NOMO-1 (cell line): Measurements from ENCODE around the gene AGAP1.

ENCODE experiments used
- DNase-seq, 2 experiments: peaks; one replicate each; lab custom pipeline; 2025; ENCODE audit not compliant: unreplicated experiment in 2 of 2; lab: John Stamatoyannopoulos, UW

The AGAP1 gene

DNA sequence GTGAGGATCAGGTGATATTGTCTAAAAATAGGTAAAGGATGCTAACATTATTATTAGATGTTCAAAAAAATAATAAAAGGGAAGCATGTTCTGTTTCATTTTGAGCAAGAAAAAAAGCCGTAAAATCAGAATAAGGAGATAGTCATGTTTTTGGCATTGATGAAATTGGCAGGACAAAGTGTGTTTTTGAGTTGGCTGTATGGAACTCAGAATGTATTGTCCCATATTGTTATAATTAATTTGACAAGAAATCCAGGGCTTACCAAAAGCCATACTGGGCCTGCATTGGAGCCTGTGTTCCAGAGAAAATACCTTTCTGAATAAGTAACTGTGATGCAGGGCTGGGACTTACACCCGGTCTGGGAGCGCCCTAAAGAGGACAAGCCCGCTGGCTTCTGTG lies 232.0 kb downstream of the AGAP1 start:
- no peak for DNase-seq

DNA sequence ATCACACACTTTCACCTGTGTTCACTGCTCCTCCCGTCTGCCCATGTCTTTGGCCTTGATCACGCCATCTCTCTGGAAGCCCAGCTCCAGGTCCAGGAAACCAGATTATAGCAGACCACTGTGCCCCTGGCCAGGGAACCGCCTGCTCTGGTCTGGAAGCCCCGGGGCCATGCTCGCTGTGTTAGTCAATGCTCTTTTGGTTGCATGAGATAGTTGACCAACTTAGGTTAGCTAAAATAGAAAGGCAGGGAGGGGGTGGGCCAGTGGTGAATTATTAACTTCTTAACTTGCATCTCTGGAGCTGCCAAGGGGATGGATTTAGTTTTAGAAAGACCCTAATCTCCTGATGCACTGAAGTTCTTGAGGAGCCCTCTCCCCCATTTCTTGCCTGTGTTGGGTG lies 232.7 kb downstream of the AGAP1 start:
- DNase-seq = no peak

DNA sequence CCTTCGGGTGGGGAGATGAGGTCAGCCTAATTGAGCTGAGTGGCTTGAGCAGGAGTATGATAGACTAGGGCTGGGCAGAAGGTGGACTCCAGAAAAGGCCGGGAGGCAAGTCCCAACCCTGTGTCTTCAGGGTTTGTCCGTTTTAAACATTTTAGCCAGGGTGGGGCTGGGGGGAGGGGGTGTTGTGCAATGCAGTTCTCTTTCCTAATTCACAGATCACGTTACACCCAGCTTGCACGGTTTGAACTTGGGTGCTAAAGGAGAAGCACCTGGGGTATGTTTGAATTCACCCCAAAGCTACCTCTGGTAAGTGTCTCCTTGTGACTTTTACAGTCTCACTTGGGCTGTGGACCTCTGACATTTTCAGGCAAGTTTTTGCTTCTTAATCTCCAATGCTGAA lies 233.3 kb downstream of the AGAP1 start:
- DNase-seq = no peak

DNA sequence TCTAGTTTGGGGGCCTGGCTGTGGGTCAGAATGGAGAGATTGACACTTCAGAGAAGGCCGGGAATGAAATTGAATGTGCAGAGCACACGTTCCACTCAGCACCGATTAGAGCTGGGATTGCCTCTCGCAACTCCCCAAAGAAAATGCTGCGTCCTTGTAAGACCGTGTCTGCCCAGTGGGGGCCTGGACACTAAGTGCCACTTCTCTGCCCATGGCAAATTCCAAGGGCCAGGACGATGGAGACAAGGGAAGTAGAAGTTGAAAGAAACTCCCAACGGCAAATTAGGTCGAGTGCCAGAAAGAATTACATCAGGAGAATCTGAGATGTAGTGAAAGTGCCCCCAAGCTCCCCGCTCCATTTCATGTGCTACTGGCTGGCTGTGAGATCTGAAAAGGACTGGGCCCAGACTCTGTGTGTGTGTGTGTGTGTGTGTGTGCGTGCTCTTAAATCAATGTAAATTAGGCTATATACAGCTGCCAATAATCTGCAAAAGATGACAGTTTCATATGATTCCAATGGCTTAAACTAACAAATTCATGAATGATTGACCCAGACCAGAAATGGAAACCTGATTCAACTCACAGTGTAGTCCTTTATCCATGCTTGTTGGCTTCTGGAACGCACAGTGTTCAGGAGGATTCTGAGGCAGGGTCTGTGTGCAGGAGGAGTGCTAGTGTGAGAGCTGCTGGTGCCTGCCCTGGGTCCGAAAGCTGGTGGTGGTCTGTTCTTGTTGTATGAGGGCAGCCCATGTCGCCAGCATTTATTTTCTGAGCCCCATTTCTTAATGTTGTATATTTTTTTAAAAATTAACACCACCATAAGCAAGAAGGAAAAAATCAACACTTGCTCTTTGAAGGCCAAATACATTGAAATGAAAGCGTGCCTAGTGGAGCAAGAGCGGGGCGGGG lies 234.3 kb downstream of the AGAP1 start:
- DNase-seq = no peak

DNA sequence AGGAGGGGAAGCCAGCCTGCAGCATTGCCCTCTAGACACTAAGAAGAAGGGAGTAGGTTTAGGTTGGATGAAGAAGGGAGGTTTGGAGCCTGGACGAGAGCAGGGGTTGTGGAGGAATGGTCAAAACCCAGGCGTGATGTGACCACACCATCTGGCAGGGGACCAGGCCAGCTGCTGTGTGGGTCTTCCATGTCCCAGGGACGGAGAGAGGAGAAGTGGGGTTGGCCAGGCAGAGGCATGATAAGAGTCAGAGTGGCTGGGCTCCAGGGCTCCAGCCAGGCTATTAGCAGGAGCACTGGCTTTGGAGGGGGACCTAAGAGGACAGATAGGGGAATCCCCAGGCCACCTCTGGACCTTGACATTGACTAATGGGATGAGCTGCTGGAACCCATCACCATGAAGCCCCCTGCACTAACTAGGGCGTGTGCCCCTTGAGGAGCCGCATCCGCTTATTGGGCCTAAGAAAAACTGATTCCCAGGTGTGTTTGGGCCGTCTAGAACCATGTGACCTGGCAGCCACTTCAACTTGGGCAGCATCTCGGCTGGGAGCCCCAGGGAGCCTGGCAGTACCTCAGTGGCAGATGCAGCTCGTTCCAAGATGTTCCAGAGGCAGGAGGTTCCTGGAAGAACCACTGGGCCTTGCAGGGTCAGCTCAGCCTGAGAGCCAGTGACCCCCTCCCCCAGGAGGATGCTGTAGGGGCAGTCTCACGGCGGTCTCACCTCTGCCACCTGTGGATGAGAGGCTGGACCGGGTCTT lies 235.1 kb downstream of the AGAP1 start:
- no peak for DNase-seq

DNA sequence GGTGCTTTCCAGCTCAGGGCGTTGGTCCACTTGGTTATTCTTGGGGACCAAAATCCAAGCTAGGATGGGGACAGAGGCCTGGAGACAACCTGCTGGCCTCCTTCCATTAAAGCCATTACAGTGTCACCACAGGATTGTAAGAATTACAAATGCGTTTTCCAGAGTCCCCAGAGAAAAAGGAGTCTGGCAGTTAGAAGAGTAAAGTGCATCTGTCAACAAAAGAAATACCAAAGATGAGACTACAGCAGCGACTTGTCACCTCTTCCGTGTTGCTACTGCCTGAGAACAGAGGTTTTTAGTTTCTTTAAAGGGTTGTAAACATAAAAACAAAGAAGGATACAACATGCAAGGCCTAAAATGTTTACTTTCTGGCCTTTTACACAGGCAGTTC lies 235.7 kb downstream of the AGAP1 start:
- DNase-seq = no peak

DNA sequence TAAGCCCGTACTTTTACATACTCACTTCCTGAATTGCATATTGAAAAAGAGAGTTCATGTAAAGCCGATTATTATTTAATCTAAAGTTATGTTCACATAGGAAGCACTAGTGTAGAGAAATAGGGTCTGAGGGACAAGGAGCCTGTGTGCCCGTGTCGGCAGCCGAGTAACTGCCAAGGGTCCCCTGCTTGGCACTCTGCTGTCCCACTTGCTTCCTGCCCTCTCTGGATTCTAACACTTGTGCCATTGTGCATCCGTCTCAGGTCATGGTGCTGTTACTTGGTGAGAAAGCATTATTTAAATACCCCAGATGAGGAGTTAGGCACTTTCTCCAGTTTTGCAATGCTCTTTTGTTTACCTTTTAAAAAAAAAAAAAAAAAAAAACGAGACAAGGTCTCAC lies 236.3 kb downstream of the AGAP1 start:
- DNase-seq = no peak

DNA sequence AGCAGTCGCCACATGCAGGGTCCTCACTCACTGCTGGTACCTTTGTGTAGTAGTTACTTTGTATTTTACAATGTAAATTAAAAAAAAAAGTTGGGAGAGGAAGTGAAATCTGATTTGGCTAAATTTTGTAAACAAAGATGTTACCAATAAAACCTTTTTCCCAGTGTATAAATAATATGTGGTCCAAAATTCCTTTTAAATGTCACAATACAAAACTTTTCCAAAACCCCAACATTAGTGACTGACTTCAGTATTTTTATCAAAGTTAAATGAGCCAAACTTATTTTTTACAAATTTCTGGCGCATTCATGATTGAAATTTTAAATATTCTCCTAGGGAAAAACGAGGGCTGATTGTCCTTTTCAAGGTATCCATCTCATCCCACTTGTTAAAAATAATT lies 239.9 kb downstream of the AGAP1 start:
- DNase-seq = no peak

DNA sequence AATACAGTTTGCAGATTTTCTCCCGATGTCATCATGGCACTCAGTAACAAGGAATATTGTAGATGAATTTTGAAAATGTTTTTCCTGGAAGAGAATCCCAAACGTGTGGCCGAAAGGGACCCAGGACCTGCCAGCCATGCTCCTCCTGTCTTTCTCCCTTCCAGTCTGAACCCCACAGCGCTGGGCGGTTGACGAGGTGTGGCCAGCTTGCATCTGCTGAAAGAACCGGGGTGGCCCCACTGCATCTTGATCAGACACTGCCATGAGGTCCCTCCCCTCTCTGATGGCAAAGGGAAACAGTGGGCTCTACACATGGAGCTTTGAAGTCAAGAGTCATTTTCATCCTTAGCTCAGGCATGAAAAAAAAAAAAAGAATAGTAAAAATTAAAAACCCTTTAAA lies 240.3 kb downstream of the AGAP1 start:
- DNase-seq = no peak

DNA sequence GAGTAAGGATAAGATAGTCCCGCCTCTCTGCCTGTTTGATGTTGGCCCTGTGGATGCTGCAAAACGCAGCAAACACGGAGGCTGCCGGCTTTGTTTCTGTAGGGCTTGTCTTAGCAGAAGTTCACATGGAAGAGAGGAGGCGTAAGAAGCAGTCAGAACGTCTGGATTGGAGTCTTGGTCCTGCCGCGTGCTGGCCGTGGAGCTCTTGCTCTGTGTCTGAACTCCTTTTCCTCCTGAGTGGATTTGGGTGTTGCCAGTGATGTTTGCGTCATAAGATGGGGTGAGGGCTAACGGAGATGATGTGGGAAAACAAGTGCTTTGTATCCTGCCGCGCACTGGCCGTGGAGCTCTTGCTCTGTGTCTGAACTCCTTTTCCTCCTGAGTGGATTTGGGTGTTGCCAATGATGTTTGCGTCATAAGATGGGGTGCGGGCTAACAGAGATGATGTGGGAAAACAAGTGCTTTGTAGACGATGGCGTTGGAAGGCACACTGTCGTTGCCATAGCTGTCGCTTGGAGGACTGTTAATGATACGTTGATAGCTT lies 240.9 kb downstream of the AGAP1 start:
- no peak for DNase-seq

DNA sequence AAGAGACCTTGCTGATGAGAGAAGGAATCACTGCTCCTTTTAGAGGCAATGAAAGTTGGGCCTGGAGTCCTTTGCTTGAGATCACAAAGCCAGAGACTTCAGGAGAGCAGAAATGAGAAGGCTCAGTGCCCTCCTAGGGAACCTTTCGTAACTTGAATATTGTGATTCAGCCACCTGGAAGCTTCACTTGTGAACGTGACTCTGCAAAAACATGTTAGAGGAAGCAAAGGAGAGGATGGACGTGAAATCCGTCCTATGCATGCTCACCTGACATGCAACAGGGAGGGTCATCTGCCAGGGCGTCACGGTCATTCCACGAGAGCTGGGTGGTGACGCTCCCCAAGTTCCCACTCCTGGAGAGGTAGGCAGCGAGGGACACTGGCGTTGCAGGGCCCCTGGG lies 243.6 kb downstream of the AGAP1 start:
- DNase-seq = no peak

DNA sequence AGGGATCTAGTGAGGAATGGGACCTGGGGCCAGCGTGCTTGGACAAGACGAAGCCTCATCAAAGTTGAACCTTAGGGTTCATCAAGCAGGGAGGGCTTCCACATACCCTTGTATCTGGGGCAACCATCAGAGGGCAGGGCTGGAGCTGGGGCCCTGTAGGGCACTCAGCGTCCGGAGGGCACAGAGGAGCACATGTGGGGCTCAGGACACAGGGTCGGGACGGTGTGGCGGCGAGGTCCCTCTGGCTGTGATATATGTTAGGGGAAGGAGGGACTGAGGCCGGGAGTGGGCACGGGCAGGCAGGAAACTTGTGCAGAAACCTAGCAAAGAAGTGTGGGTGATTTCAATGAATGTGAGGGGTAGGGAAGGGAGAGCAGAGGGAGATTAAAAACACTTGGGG lies 244.0 kb downstream of the AGAP1 start:
- no peak for DNase-seq

DNA sequence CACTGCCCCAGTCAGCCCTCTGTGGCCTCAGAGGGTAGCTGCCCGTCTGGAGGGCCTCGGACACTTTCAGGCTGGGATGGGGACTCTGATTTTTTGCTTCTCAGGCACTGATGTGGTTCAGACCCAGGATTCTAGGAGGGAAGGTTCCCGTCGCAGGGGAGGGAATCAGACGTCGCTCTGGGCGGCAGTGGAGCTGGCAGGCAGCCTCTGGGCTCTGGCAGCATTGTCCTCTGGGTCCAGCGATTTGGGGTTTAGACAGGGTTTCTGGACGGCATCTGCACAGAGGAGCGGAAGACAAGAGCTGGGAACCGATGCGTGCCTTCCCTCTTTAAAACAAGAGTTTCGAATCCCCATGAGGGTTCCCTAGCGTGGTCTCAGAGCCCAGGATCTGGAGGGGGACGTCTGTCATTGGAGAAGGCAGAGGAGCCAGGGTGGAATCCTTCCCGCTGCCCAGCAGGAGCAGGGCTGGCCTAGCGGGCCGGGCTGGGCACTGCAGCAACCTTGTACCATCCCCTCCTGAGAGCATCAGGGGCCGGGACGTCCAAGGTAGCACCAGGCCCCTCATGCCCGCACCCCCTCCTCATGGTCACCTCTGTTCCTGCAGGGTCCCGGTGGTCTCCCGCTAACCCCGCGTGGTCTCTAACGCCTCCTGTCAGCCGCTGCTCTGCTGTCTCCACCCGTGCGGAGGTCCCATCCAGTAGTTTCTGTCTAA lies 246.0 kb downstream of the AGAP1 start:
- no peak for DNase-seq

DNA sequence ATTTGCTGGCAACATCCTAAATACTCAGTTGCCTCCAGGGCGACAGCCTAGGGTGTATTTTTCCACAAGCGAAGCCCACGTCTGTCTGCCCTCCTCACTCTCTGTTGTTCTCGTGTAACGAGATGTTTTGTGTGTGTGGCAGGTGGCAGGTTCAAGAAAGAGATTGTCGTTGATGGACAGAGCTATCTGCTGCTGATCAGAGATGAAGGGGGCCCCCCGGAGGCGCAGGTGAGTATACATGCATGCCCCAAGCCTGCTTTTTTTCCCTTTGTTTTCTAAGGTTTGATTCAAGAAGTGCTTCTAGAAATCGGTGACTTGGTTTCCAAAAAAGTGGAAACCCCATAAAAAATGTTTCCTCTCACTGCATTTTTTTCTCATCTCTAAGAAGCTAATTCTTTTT lies 247.0 kb downstream of the AGAP1 start:
- DNase-seq = no peak

DNA sequence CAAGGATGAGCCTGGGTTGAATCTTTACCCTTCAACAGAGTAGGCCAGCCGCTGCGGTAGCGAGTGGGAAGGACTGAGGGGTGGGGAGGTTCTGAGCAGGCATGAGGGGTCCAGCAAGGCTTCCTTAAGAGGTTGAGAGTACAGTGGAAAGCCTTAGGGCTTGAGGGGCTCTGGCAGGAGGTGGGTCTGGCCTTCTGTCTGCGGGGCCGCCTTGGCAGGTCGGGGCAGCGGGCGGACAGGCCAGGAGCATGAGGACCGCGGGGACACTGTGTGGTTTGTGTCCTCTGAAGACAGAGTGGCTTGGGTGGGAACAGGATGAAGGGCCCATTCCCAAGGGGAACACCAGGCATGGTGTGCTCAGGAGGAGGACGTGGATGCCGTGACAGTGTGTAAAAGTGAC lies 250.3 kb downstream of the AGAP1 start:
- no peak for DNase-seq

DNA sequence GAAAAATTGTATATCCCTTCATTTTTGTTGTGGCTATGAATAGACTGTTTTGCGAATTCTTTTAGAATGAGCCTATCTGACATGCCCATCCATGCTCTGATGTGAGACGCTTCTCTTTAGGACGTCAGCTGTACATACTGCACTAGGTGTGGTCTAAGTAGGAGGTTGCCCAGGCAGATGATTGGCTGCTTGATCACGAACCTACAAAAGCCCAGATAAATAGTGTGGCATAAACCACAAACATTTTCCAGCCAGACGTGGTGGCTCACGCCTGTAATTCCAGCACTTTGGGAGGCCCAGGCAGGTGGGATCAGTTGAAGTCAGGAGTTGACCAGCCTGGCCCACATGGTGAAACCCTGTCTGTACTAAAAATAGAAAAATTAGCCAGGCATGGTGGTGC lies 251.8 kb downstream of the AGAP1 start:
- DNase-seq = no peak

DNA sequence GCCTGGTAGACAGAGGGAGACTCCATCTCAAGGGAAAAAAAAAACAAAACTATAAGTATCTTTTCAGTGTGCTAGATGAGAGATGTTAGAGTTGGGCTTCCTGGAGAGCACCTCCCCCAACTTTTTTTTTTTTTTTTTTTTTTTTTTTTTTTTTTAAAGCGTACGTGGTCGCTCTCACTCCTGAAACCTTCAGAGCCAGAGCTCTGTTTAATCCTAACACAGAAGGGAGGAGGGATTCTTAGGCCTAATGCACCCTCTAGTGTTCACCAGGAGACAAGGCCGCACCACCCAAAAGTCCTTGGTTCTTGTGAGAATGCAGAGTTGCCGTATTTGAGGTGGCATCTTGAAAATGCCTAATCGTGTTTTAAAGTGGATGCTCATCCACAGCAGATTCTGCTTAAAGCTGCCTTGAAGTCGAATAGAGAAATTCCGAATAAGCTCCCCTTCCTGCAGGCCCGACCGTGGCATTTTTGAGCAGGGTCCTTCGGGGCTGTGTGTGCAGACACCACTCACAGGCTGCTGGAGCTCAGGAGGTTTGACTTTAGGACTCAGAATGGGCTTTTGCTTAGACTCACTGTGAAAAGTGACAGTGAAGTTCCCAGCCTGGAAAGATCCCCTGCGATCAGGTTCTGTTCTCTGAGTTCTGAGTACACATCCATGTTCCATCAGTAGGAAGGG lies 252.6 kb downstream of the AGAP1 start:
- peak; percentile 52 to 54 for DNase-seq

DNA sequence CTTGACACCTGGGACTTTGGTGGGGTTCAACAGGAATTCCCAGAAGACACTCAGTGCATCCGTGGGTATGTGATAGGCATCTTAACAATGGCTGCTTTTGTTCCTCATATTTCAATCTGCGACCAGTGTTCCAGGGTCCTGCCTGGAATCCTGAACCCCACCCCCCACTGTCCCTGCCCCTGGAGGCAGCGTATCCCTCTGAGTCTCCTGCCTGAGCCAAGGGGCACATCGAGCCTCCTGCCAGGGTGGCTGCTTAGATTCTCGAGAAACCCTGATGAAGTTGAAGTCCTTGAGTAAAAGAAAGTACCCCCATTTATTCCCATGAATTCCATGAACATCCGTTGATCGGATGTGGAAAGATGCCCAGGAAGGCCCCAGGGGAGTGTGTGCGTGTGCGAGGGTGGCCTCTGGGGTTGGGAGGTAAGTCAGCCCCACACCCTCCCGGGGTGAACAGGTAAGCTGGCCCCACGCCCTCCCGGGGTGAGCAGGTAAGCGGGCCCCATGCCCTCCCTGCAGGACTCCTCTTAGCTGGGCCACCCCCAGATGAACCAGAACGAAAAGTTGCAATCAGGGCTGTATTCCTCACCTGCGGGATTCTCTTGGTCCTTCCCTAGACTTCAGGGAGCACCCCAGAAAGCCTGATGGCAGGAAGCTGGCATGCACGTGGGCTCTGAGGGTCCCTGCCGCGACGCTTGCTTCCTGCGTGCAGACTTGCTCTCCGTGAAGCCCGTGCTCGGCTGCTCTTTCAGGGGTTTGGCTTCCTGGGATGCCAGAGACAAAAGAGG lies 253.3 kb downstream of the AGAP1 start:
- DNase-seq = no peak

DNA sequence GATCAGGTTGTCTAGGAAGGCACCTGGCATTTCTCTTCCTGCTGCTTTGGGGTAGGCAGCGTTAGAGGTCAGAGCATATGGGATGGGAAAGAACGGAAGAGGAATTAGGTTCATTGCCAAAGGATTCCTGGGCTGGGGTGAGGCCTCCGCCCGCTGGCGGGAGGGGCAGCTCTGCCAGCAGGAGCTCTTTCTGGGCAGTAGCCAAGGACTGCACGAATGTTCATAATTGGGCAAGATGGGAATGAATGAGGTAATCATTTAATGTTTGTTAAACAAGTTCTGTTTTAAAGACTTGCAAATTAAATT lies 253.9 kb downstream of the AGAP1 start:
- DNase-seq = no peak

DNA sequence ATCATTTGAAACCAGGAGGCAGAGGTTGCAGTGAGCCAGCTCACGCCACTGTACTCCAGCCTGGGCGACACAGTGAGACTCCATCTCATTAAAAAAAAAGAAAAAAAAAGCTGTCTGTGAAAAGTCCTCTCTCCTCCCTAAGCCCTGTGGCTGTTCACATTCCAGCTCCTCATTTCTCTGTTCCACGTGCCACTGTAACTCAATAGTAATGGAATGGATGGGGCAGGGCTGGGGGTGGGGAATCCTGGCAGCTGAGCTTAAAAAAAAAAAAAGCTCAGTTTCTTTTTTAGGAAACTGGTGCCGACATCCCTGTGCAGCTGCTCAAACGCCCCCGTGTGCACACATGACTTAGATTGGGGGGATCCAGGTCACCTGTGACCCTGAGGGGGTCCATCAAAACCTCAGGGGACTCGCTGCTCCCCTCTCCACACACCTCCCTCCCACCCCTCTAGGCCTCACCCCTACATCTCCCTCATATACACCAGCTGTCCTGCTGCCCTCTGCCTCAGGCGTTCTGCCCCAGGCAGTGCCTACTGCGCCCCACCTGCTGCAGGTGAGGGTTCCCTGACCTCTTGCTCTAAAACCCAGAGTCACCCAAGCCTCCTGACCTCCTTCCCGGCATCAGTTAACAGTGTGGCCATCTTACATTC lies 255.4 kb downstream of the AGAP1 start:
- no peak for DNase-seq
